HCT116 (cell line): ENCODE measurements around the gene MEGF8. TPM values are rescaled to one million over a fixed set of nuclear protein-coding genes. Genes with fewer than 3 reads are reported as not detected.

Experiments
- ATAC-seq: fragments of 200-7000 bp; cut with Tn5 transposase; 2 replicates; pipeline ENCODE4 v1.9.1; 2020; ENCODE audit warnings: mild to moderate bottlenecking, moderate library complexity
- BruUV-seq: library from RNA; stranded (reverse); fragments of 400-500 nt; replicated peaks from 2 replicates; lab custom pipeline; 2021; lab: Mats Ljungman, UMichigan
- CTCF ChIA-PET: fragments of 300-600 bp; sonication (Branson Sonifier 250); formaldehyde crosslinking; loops from one replicate; lab custom pipeline; 2021; ENCODE audit warnings: antibody characterized with exemption; lab: Charles Lee
- POLR2A ChIA-PET: fragments of 300-600, 350-600 bp; sonication (Branson Sonifier 250); formaldehyde crosslinking; loops from one replicate; lab custom pipeline; 2021; ENCODE audit warnings: antibody characterized with exemption; lab: Charles Lee
- RAD21 ChIA-PET, 2 experiments: fragments of 300-600 bp; sonication (Branson Sonifier 250); formaldehyde crosslinking; loops; one replicate each; lab custom pipeline; 2023; ENCODE audit warnings: low total read pairs in 2 of 2; ENCODE audit not compliant: uncharacterized antibody in 2 of 2, unreplicated experiment in 2 of 2, low non-redundant PET in 1 of 2; lab: Charles Lee
- DNase-seq: peaks from one replicate; pipeline ENCODE4 v3.0.0-alpha.2; 2010; ENCODE audit warnings: low read depth, low spot score
- H2AFZ ChIP-seq: fragments of 200-600 bp; shearing (Covaris generic), sonication (generic); 2 replicates; pipeline ENCODE4 v1.6.1; 2017; ENCODE audit warnings: low read depth, mixed run types, mixed read lengths, antibody characterized with exemption, low read length; ENCODE audit not compliant: poor library complexity, severe bottlenecking
- H3K27ac ChIP-seq: 2 replicates; pipeline ENCODE4 v1.5.1; 2012; ENCODE audit warnings: low read depth, low read length
- H3K27me3 ChIP-seq: fragments of 200-600 bp; sonication (generic); 2 replicates; pipeline ENCODE4 v1.6.1; 2016; ENCODE audit warnings: mixed run types, low read length, mixed read lengths; ENCODE audit not compliant: insufficient read depth
- H3K36me3 ChIP-seq, 2 experiments: fragments of 200-500 bp in 1 of 2; fragments of 200-600 bp in 1 of 2; sonication (Bioruptor generic) in 1 of 2; sonication (generic) in 1 of 2; 2 replicates each; pipeline versions ENCODE4 v1.5.1 to v1.6.1; 2014 to 2016; ENCODE audit warnings: low read length in 2 of 2, inconsistent platforms in 1 of 2, mixed read lengths in 1 of 2, mixed run types in 1 of 2; ENCODE audit not compliant: insufficient read depth in 2 of 2, control insufficient read depth in 1 of 2
- H3K4me1 ChIP-seq, 2 experiments: fragments of 200-600 bp in 1 of 2; sonication (generic) in 1 of 2; 2 replicates each; pipeline versions ENCODE4 v1.5.1 to v1.6.1; 2012 to 2017; ENCODE audit warnings: low read length in 2 of 2, inconsistent platforms in 1 of 2, mild to moderate bottlenecking in 1 of 2, mixed read lengths in 1 of 2, mixed run types in 1 of 2, moderate library complexity in 1 of 2; ENCODE audit not compliant: insufficient read depth in 2 of 2, control insufficient read depth in 1 of 2
- H3K4me2 ChIP-seq: fragments of 200-600 bp; sonication (generic); 2 replicates; pipeline ENCODE4 v1.6.1; 2017; ENCODE audit warnings: mixed run types, low read length, mixed read lengths
- H3K4me3 ChIP-seq, 2 experiments: fragments of 200-600 bp in 1 of 2; sonication (generic) in 1 of 2; replicated peaks in 1 of 2; 2 replicates each; pipeline ENCODE4 v1.5.1; 2011 to 2016; ENCODE audit warnings: low read length in 2 of 2, control low read depth in 1 of 2, low read depth in 1 of 2, mild to moderate bottlenecking in 1 of 2, mixed read lengths in 1 of 2, mixed run types in 1 of 2
- H3K79me2 ChIP-seq: fragments of 200-600 bp; sonication (generic); 2 replicates; pipeline ENCODE4 v1.6.1; 2017; ENCODE audit warnings: mild to moderate bottlenecking, mixed run types, low read length, moderate library complexity, mixed read lengths; ENCODE audit not compliant: insufficient read depth
- H3K9ac ChIP-seq: fragments of 200-600 bp; sonication (generic); 2 replicates; pipeline ENCODE4 v1.6.1; 2016; ENCODE audit warnings: low read length, mixed read lengths
- H3K9me2 ChIP-seq: fragments of 200-600 bp; sonication (generic), shearing (Covaris generic); 2 replicates; pipeline ENCODE4 v1.6.1; 2017; ENCODE audit warnings: mixed run types, mild to moderate bottlenecking, moderate library complexity; ENCODE audit not compliant: insufficient read depth
- H3K9me3 ChIP-seq, 2 experiments: fragments of 200-500 bp in 1 of 2; fragments of 200-600 bp in 1 of 2; sonication (Bioruptor generic) in 1 of 2; sonication (generic) in 1 of 2; 2 replicates each; pipeline ENCODE4 v1.6.1; 2014 to 2017; ENCODE audit warnings: low read length in 2 of 2, mixed read lengths in 2 of 2, inconsistent platforms in 1 of 2, low read depth in 1 of 2, mild to moderate bottlenecking in 1 of 2, mixed run types in 1 of 2, moderate library complexity in 1 of 2; ENCODE audit not compliant: control insufficient read depth in 1 of 2, insufficient read depth in 1 of 2
- H4K20me1 ChIP-seq: fragments of 200-600 bp; sonication (generic), shearing (Covaris generic); 2 replicates; pipeline ENCODE4 v1.6.1; 2017; ENCODE audit warnings: mixed run types, mild to moderate bottlenecking, moderate library complexity; ENCODE audit not compliant: insufficient read depth
- ATF3 ChIP-seq: IDR thresholded peaks from 2 replicates; pipeline ENCODE4 v1.6.1; 2012
- CEBPB ChIP-seq: IDR thresholded peaks from 2 replicates; pipeline ENCODE4 v1.6.1; 2012; ENCODE audit warnings: low read depth
- CTCF ChIP-seq, 3 experiments: fragments of 200-600 bp in 1 of 3; sonication (generic) in 1 of 3; IDR thresholded peaks in 2 of 3; conservative IDR thresholded peaks in 1 of 3; 2 replicates each; pipeline ENCODE4 v1.5.1; 2012 to 2017; ENCODE audit warnings: low read depth in 2 of 3, low read length in 2 of 3, antibody characterized with exemption in 1 of 3, borderline replicate concordance in 1 of 3, control low read depth in 1 of 3, mild to moderate bottlenecking in 1 of 3, mixed read lengths in 1 of 3, mixed run types in 1 of 3, moderate library complexity in 1 of 3; ENCODE audit not compliant: insufficient read depth in 1 of 3
- ELF1 ChIP-seq: IDR thresholded peaks from 2 replicates; pipeline ENCODE4 v1.6.1; 2012; ENCODE audit warnings: low read depth, borderline replicate concordance
- EZH2phosphoT487 ChIP-seq: fragments of 200-600 bp; IDR thresholded peaks from 2 replicates; pipeline ENCODE4 v1.6.1; 2018; ENCODE audit warnings: antibody characterized with exemption, borderline replicate concordance
- FOSL1 ChIP-seq: IDR thresholded peaks from 2 replicates; pipeline ENCODE4 v1.6.1; 2012; ENCODE audit warnings: low read depth
- JUND ChIP-seq: IDR thresholded peaks from 2 replicates; pipeline ENCODE4 v1.6.1; 2012
- MAX ChIP-seq: IDR thresholded peaks from 2 replicates; pipeline ENCODE4 v1.6.1; 2012
- POLR2A ChIP-seq: IDR thresholded peaks from 2 replicates; pipeline ENCODE4 v1.7.0; 2011; ENCODE audit warnings: borderline replicate concordance; ENCODE audit not compliant: insufficient read depth, insufficient read length; ENCODE audit errors: extremely low read depth
- POLR2AphosphoS5 ChIP-seq: IDR thresholded peaks from 2 replicates; pipeline ENCODE4 v1.6.1; 2011; ENCODE audit warnings: mild to moderate bottlenecking, low read depth, low read length, moderate library complexity
- RAD21 ChIP-seq: IDR thresholded peaks from 2 replicates; pipeline ENCODE4 v1.6.1; 2012; ENCODE audit warnings: low read depth, mild to moderate bottlenecking
- SIN3A ChIP-seq: IDR thresholded peaks from 2 replicates; pipeline ENCODE4 v1.6.1; 2012; ENCODE audit warnings: low read depth
- SP1 ChIP-seq: IDR thresholded peaks from 2 replicates; pipeline ENCODE4 v1.6.1; 2012; ENCODE audit warnings: low read depth
- SRF ChIP-seq: IDR thresholded peaks from 2 replicates; pipeline ENCODE4 v1.6.1; 2012; ENCODE audit warnings: low read depth
- TCF7L2 ChIP-seq: IDR thresholded peaks from 2 replicates; pipeline ENCODE4 v1.7.0; 2011; ENCODE audit warnings: borderline replicate concordance, inconsistent platforms; ENCODE audit not compliant: insufficient read depth, insufficient read length; ENCODE audit errors: extremely low read depth
- YY1 ChIP-seq: IDR thresholded peaks from 2 replicates; pipeline ENCODE4 v1.6.1; 2011; ENCODE audit warnings: low read length, low read depth, moderate library complexity, mild to moderate bottlenecking; ENCODE audit not compliant: insufficient replicate concordance; ENCODE audit errors: extremely low read depth
- ZNF274 ChIP-seq: fragments of 200-500 bp; sonication (Bioruptor generic); IDR thresholded peaks from 2 replicates; pipeline ENCODE4 v1.6.1; 2014; ENCODE audit warnings: mild to moderate bottlenecking, low read depth, low read length, inconsistent platforms
- intact Hi-C: fragments of 100-400 bp; cut with micrococcal nuclease; formaldehyde crosslinking; loops from 2 replicates; pipeline ENCODE4 v1.10.0; 2022
- total RNA-seq: library from RNA; stranded (reverse); gene quantifications from one replicate; pipeline ENCODE4 v1.2.1, GENCODE V29; 2021; ENCODE audit not compliant: unreplicated experiment

MEGF8 gene
- total RNA-seq, 1 experiment from 2014 or later = 24.0 TPM

GRCh38 chr19:42368765-42369164, 43.3 kb downstream of the MEGF8 start:
- TF ChIP-seq CTCF (IDR thresholded peaks at IDR 0.05 in 2 of 3, conservative IDR thresholded peaks at IDR 0.05 in 1 of 3; ENCODE audit: borderline replicate concordance in 1 of 3, insufficient read depth in 1 of 3, low read depth in 2 of 3, low read length in 2 of 3) = no peak
- no peaks in the 10 kb centered on the region for H4K20me1 ChIP-seq
- RAD21 ChIA-PET = no interaction called here
- no peak overlapping the region for H2AFZ ChIP-seq
- POLR2A ChIA-PET = no interaction called here
- intact Hi-C loops = no loop called here
- no TSS peak for BruUV-seq
- CTCF ChIA-PET = no interaction called here
- ATAC-seq (no peak), DNase-seq (no peak)
- H3K9me3 ChIP-seq = peaks cover 7 to 8% of the 10 kb centered on the region in 2 experiments; a peak in 2 of 4 replicates
- H3K4me3 ChIP-seq = no peak overlapping the region
- no peaks in the 10 kb centered on the region for H3K79me2 ChIP-seq
- peaks cover 0 to 8% of the 10 kb centered on the region in 2 experiments; a peak in 2 of 4 replicates for H3K36me3 ChIP-seq
- no peaks in the 10 kb centered on the region for H3K9me2 ChIP-seq
- no peak overlapping the region for H3K9ac ChIP-seq
- no peak overlapping the region for H3K4me2 ChIP-seq
- no peak overlapping the region for H3K27ac ChIP-seq
- H3K27me3 ChIP-seq = no peaks in the 10 kb centered on the region
- no peaks in the 10 kb centered on the region for H3K4me1 ChIP-seq

- no peaks in the 10 kb centered on the region for H4K20me1 ChIP-seq
- no peak overlapping the region for H3K4me3 ChIP-seq
- H3K9me3 ChIP-seq = peaks cover 0 to under 1% of the 10 kb centered on the region in 2 experiments; a peak in 1 of 4 replicates
- DNase-seq = no peak
- H3K9me2 ChIP-seq = no peaks in the 10 kb centered on the region
- no peak overlapping the region for H2AFZ ChIP-seq
- ChIA-PET RAD21 (no interaction called here), POLR2A (no interaction called here), CTCF (interaction anchor here (1.0 kb wide), 1 partner anchor 123 kb away, joined by 4 read pairs; no protein-coding TSS in a partner anchor)
- H3K4me1 ChIP-seq = no peaks in the 10 kb centered on the region
- no peaks in the 10 kb centered on the region for H3K27me3 ChIP-seq
- no peak overlapping the region for H3K9ac ChIP-seq
- no peaks in the 10 kb centered on the region for H3K79me2 ChIP-seq
- no TSS peak for BruUV-seq
- H3K27ac ChIP-seq = no peak overlapping the region
- no peak overlapping the region for H3K4me2 ChIP-seq
- intact Hi-C loops = no loop called here
- no peak for ATAC-seq
- peaks cover 0 to under 1% of the 10 kb centered on the region in 2 experiments; a peak in 1 of 4 replicates for H3K36me3 ChIP-seq
- TF ChIP-seq POLR2AphosphoS5 (no peak), EZH2phosphoT487 (no peak), JUND (no peak), CEBPB (no peak), MAX (no peak), SRF (no peak), SP1 (no peak), FOSL1 (no peak), ZNF274 (no peak), RAD21 (no peak), ELF1 (no peak), POLR2A (no peak), YY1 (no peak), SIN3A (no peak), TCF7L2 (no peak), ATF3 (no peak)
Observed at GRCh38 chr19:42369433-42370067, 44.1 kb downstream of the MEGF8 start.
